Testis (tissue), 2 donors: ENCODE measurements around the gene NUDCD3.

ENCODE experiments used
- CTCF ChIP-seq, 3 experiments: fragments of 450-650 bp in 2 of 3; fragments of 200-600 bp in 1 of 3; sonication (generic) in 1 of 3; IDR thresholded peaks; one replicate each; pipeline ENCODE4 v1.5.1; 2016 to 2019; ENCODE audit warnings: antibody characterized with exemption in 3 of 3, mild to moderate bottlenecking in 2 of 3, moderate library complexity in 1 of 3
- POLR2A ChIP-seq: fragments of 450-650 bp; IDR thresholded peaks from one replicate; pipeline ENCODE4 v1.6.1; 2017; ENCODE audit warnings: antibody characterized with exemption, mild to moderate bottlenecking, moderate library complexity

DNA sequence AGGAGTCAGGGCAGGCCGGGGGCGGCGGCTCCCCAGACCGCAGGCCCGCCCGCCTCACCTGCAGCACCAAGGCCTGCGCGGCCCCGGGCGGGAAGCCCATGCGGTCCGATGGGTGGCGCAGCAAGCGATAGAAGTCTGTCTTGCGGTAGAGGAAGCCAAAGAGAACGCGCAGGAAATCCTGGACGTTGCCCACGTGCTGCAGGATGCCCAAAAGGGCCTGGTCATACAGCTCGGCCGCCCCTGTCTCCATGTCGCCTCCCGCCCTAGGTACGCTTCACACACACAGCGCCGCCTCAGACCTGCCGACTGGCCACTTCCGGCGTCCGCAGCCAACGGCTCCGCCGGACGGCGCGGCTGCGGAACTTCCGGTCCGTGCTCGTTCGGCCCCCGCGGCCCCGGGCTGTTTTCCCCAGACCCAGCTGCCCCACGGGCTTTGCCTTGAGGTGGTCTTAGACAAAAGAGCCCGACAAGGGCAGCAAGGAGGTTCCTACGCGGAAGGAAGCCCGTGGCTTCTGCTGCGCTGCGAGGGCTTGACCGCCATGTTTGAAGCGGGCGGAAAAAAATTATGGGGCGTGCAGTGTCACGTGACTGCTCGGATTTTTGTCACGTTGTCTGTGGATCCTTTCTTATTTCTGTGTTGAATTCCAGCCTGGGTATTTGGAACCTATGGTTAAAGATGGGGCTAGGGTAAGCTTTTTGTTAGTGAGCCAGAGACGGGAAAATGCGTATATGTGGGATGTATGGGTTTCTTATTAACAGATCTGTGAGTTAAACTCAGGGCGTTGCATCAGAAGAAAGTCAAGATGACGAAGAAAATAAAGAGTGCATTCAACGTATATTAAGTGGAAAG, at the start of gene NUDCD3:
- TF ChIP-seq POLR2A (no peak), CTCF (IDR thresholded peaks at IDR 0.05) (peak in 2 of 3 experiments; percentile 2 to 22)
